DMS 273 (cell line): ENCODE results near the gene CPLX3.

Experiments
- DNase-seq: peaks from one replicate; lab custom pipeline; 2025; ENCODE audit not compliant: unreplicated experiment; lab: John Stamatoyannopoulos, UW

Gene CPLX3

GRCh38 chr15:74802290-74802689, 24.1 kb upstream of the CPLX3 start:
- DNase-seq, result no peak

DNA sequence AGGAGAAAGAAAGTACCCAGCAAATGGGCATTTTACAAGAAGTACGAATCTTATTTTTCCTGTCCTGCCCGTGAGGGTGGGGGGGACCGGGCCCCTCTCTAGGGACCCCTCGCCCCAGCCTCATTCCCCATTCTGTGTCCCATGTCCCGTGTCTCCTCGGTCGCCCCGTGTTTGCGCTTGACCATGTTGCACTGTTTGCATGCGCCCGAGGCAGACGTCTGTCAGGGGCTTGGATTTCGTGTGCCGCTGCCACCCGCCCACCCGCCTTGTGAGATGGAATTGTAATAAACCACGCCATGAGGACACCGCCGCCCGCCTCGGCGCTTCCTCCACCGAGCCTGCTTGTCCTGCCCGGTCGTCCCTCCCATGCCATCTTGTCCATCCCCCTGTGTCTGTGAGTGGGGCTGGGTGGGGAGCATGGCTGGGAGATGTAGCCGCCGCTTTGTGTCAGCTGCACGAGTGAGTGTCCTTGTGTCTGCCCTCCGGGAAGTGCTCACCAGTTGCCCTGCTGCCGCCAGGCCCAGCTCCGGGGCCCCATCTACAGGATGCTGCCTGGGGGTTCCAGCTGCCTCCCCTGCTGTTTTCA, 23.5 kb upstream of the CPLX3 start:
- DNase-seq, result no peak

DNA sequence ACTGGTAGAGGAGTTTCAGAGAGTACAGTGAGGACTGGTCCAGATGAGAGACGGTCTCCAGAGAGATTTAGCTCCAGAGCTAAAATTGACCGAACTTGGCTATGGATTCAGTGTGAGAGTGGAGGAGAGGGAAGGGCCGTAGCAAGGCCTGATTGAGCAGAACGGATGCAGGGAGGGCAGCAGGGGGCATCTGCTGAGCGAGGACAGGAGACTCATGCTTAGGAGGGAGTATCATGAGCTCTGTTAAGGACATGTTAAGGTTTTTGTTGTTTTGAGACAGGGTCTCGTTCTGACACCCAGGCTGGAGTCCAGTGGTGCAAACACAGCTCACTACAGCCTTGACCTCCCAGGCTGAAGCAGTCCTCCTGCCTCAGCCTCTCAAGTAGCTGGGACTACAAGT, 21.5 kb upstream of the CPLX3 start:
- DNase-seq, result no peak

- no peak for DNase-seq
These were observed 19.1 kb upstream of the CPLX3 start for GRCh38 chr15:74807282-74807681.

DNA sequence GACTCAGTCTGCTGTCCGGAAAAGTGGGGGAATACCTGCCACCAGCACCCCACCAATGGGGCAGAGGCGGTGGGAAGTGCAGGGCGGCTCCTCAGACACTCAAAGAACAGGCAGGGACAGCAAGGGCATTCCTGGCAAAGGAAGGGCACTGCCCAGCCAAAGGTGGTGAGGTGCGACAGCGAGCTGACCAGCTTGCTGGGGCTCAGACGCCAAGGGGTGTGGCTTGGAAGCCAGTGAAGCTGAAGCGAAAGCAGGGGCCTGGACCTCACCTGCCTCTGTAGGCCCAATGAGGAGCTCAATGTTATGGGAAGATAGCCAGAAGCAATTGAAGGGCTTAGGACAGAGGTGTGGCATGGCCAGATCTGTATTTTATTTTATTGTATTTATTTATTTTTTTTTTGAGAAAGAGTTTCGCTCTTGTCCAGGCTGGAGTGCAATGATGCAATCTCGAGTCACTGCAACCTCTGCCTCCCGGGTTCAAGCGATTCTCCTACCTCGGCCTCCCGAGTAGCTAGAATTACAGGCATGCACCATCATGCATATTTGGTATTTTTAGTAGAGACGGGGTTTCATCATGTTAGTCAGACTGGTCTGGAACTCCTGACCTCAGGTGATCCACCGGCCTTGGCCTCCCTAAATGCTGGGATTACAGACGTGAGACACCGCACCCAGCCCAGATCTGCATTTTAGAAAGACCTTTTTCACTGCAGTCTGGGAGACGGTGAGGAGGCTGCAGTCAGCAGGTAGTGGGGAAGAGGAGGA, 18.2 kb upstream of the CPLX3 start:
- DNase-seq, result no peak

DNA sequence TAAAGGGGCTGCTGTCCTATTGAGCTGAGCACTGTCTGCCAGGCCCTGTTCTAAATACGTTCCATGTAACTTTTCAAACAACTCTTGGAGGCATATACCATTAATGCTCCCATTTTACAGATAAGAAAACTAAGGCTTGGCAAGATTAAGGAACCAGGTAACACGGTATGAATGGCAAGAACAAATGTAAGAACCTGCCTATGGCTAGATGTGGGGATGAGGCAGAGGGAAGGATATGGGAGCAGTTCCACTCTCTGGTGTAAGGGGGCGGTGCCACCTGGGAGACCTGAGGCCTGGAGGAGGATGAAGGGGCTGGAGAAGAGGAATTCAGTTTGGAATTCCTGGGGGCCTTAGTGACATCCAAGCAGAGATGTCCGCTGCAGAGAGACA, 17.6 kb upstream of the CPLX3 start:
- peak; percentile 20 for DNase-seq

GRCh38 chr15:74809242-74809641, 17.2 kb upstream of the CPLX3 start:
- DNase-seq, result no peak

GRCh38 chr15:74809956-74810355, 16.5 kb upstream of the CPLX3 start:
- DNase-seq, result no peak

DNA sequence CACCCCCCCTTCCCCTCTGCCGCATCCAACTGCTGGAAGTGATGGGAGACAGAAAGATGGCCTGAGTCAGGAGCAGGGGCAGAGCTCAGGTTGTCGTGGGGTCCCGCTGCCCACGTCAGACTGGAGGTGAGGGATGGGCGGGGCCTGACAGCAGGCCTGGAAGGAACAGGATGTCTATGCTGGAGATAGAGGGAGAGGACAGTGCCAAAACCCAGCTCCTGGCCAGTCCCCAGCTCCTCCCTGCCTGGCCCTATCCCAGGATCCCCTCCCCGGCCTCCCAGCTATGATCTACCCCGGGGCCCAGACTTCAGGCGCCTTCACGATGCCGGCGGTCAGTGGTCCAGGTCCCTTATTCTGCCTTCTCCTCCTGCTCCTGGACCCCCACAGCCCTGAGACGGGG, 13.9 kb upstream of the CPLX3 start, which contains the start of gene LMAN1L:
Gene LMAN1L (plus strand): TSS at position 303 of the 400 bp plus-strand sequence. CDS start 20 bp downstream, at position 323.
- no peak for DNase-seq

GRCh38 chr15:74815121-74815934, 11.1 kb upstream of the CPLX3 start:
- DNase-seq, result peak; percentile 83

GRCh38 chr15:74815961-74816360, 10.5 kb upstream of the CPLX3 start:
- no peak for DNase-seq

DNA sequence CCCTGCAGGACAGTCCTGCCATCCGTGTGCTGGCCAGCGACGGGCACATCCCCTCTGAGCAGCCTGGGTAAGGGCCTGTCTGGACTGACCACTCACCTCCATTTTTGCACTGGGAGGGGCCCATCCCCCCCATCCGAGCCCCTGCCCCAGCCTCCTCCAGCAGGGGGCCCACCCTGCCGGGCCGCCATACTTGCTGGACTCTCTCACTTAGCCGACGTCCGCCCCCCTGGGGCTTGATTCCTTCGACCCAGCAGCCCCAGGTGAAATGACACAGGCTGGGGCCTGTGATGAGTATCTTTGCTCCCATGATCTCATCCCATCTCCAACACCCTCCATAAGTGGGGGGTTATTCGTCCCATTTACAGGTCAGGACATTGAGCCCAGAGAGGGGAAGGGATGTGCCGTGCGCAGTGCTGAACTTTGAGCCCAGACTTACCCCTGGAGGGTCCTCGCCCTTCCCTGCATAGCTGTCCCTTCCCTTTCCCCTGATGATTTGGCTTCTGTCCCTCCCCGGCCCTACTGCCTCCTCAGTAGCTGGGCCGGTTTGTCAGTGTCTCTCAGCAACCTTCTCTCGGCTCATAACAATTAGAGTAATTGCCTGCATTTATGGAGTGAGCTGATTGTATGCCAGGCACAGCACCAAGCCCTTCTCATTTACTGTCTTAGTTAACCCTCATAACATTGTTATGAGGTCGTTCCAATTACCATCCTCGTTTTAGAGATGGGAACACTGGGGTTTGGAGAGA, 9.6 kb upstream of the CPLX3 start:
- DNase-seq, result peak; percentile 53

GRCh38 chr15:74817370-74817737, 9.1 kb upstream of the CPLX3 start:
- DNase-seq, result peak; percentile 53

- DNase-seq, result no peak
These were observed 6.4 kb upstream of the CPLX3 start for GRCh38 chr15:74820056-74820455.

DNA sequence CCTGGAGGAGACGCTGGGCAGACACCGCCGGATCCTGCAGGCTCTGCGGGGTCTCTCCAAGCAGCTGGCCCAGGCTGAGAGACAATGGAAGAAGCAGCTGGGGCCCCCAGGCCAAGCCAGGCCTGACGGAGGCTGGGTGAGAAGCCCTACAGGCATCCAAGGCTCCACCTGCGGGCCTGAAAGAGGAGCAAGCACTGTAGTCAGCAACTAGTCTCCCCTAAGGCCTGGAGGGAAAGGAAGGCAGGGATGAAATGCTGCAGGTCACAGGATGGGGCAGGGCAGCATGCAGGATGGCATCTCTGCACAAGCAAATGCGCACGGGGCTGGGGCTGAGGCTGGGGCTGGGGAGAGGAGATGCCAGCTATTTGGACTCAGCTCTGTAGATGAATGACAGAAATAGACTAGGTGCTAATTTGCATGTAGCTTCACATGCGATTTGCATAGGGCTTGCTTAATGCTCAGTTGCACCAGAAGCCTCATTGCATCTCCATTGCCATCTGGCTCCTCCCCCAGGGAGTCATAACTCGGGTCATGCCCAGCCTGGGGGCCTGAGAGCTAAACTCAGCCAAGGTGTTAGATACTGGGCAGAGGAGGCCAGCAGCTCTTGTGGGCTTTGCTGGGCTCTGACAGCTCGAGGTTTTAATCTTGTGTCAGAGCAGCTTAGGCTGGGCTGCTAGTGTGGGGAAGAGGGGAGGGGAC, 5.2 kb upstream of the CPLX3 start:
- DNase-seq, result peak; percentile 84

- DNase-seq, result no peak
These were observed 4.7 kb upstream of the CPLX3 start for GRCh38 chr15:74821790-74822158.

DNA sequence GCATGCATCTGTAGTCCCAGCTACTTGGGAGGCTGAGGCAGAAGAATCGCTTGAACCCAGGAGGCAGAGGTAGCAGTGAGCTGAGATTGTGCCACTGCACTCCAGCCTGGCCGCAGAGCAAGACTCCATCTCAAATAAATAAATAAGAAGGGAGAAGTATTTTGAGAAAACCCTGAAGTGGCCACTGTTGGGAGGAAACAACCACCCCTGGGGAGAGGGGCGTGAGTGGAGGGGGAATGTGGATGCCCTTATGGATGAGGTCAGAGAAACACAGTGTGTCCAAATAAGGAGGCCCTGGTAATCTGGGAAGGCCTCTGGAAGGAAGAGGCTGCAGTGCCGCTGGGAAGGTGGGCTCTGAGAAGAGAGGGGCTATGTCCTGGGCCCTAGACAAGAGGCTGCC, 4.2 kb upstream of the CPLX3 start:
- DNase-seq, result no peak

- peak; percentile 56 for DNase-seq
These were observed 3.1 kb upstream of the CPLX3 start for GRCh38 chr15:74823324-74823723.

- no peak for DNase-seq
These were observed 1.5 kb upstream of the CPLX3 start for GRCh38 chr15:74824976-74825375.

DNA sequence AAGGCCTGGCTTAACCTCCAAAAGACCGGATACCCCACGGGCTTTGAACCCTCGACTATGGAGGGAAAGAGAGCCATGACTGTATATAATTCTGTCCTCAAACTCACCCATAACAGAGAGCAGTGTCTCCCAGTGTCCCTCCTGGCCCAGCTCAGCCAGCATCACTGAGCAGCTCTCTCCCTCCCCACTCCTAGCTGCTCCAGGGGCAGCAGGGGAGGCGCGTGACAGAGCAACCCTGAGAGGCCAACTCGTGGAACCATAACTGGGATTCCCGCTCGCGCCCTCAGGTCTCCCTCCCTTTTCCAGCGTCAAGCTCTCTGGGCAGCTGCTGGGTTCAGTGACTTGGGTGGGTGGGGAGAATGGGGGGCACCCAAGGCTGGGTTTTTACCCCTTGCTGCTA, 561 bp upstream of the CPLX3 start:
- DNase-seq, result peak; percentile 14

GRCh38 chr15:74826921-74827320, 494 bp downstream of the CPLX3 start:
- no peak for DNase-seq
